Uterus (tissue), 2 donors: Measurements from ENCODE around the gene UNC13B.

ENCODE experiments used
- POLR2A ChIP-seq, 2 donors: fragments of 450-650 bp; IDR thresholded peaks; one replicate each; pipeline ENCODE4 v1.6.1; 2016; ENCODE audit warnings: antibody characterized with exemption in 2 of 2, mild to moderate bottlenecking in 1 of 2, moderate library complexity in 1 of 2
- TF ChIP-seq, protein P1 (sequence below), 4 experiments: fragments of 200-600 bp in 2 of 4; fragments of 450-650 bp in 2 of 4; sonication (generic) in 2 of 4; IDR thresholded peaks; one replicate each; pipeline ENCODE4 v1.5.1; 2016 to 2019; ENCODE audit warnings: antibody characterized with exemption in 4 of 4, mild to moderate bottlenecking in 2 of 4, moderate library complexity in 1 of 4

DNA sequence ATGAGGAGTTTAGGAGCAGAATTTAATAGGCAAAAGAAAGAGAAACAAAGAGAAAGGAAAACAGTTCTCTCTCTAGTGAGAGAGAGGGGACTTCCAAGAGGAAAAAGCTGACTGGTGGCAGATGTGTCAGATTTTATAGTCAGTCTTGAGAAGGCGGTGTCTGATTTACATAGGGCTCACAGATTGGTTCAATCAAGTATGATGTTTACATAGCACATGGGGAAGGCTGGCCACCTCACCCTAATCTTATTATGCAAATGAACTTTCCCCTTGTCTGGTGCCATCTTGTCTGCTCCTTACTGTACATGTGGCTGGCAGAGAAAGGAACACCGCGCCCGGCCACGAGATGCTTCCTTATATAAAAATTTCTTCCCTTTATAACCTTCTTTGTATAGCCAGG, 24.7 kb downstream of the UNC13B start:
- TF ChIP-seq, protein P1, sequence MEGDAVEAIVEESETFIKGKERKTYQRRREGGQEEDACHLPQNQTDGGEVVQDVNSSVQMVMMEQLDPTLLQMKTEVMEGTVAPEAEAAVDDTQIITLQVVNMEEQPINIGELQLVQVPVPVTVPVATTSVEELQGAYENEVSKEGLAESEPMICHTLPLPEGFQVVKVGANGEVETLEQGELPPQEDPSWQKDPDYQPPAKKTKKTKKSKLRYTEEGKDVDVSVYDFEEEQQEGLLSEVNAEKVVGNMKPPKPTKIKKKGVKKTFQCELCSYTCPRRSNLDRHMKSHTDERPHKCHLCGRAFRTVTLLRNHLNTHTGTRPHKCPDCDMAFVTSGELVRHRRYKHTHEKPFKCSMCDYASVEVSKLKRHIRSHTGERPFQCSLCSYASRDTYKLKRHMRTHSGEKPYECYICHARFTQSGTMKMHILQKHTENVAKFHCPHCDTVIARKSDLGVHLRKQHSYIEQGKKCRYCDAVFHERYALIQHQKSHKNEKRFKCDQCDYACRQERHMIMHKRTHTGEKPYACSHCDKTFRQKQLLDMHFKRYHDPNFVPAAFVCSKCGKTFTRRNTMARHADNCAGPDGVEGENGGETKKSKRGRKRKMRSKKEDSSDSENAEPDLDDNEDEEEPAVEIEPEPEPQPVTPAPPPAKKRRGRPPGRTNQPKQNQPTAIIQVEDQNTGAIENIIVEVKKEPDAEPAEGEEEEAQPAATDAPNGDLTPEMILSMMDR (IDR thresholded peaks at IDR 0.05): no peak
- no peak for TF ChIP-seq POLR2A (IDR thresholded peaks at IDR 0.05)
